Subcutaneous adipose tissue (tissue), 4 donors: ENCODE results near the gene MAGI1. TPM values are rescaled to one million over a fixed set of nuclear protein-coding genes. Genes with fewer than 3 reads are reported as not detected.

ENCODE experiments used
- total RNA-seq, 4 donors: library from RNA; depleted of rRNA; stranded (reverse); fragments of >200 nt; gene quantifications; one replicate each; pipeline ENCODE4 v1.1.0, GENCODE V29; 2016
- TF ChIP-seq, protein P1 (sequence below): fragments of 450-650 bp; IDR thresholded peaks from one replicate; pipeline ENCODE4 v1.5.1; 2016; ENCODE audit warnings: low read depth, mild to moderate bottlenecking, control low read depth, antibody characterized with exemption, moderate library complexity

MAGI1 gene
- total RNA-seq, 4 donors from 2014 or later, result 15.3 to 56.9 (median 35.4) TPM

DNA sequence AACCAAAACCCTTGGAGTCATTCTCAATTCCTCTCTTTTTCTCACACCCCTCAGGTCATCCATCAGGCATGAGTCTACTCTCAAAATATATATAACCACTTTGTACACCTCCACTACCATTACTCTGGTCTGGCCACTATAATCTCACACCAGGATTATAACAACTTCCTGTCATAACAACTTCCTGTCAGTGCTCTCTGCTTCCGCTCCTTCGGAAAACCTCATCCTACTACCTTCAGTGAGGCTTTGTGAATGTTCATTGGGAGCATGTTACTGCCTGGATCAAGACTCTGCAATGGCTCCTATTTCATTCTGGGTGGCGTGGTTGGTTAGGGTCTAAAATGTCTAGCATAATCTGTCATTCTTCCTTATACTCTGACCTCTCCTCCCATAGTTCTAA is 447.4 kb downstream of the MAGI1 start:
- TF ChIP-seq, protein P1, sequence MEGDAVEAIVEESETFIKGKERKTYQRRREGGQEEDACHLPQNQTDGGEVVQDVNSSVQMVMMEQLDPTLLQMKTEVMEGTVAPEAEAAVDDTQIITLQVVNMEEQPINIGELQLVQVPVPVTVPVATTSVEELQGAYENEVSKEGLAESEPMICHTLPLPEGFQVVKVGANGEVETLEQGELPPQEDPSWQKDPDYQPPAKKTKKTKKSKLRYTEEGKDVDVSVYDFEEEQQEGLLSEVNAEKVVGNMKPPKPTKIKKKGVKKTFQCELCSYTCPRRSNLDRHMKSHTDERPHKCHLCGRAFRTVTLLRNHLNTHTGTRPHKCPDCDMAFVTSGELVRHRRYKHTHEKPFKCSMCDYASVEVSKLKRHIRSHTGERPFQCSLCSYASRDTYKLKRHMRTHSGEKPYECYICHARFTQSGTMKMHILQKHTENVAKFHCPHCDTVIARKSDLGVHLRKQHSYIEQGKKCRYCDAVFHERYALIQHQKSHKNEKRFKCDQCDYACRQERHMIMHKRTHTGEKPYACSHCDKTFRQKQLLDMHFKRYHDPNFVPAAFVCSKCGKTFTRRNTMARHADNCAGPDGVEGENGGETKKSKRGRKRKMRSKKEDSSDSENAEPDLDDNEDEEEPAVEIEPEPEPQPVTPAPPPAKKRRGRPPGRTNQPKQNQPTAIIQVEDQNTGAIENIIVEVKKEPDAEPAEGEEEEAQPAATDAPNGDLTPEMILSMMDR, result no peak

DNA sequence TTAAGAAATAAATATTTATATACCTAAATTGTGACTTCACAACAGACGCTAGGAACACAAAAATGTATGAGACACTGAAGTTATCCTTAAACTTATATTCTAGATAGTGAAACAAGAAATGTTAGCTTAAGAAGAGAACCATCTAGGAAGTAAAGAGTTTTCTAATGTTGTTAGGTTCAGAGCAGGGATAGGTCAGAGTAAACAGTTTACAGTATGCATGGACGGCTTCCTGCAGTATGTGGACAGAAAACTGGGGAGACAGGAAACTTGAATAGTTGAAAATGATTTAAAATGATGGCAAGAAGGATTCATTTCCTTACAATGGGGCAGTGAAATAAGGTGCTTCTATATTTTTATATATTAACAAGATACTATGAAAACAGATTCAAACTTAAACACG is 449.8 kb downstream of the MAGI1 start:
- TF ChIP-seq, protein P1, result no peak

DNA sequence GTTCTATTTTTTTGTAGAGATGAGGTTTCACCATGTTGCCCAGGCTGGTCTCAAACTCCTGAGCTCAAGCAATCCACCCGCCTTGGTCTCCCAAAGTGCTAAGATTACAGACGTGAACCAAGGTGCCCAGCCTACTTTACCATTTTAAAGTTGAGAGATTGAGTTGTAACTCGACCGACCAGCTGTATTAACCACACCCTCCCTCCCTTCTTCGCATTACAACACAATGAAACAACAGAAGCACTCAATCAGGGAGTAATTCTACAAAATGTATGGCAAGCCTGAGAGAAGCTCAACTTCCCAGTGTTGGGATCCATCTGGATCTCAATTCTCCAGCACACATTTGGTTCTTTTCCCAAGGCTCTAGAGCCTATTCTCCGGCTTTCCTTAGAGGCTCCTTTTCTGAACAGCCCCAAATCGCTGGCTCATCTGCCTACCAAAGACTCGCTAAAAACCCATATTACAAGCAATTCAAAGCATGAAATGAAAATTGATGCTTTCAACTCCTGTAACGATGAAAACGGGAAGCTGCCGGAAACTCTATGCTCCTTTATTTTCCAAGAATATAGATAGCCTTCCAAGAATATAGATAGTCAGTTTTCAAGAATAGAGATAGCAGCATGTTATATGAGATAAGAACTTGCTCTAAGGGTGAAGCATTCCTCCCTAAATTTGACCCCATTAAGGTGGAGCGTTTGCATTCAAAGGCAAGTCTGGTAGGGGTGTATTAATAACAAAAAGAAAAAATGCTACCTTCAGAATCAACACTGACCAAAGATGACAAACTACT is 450.9 kb downstream of the MAGI1 start:
- TF ChIP-seq, protein P1, result no peak

DNA sequence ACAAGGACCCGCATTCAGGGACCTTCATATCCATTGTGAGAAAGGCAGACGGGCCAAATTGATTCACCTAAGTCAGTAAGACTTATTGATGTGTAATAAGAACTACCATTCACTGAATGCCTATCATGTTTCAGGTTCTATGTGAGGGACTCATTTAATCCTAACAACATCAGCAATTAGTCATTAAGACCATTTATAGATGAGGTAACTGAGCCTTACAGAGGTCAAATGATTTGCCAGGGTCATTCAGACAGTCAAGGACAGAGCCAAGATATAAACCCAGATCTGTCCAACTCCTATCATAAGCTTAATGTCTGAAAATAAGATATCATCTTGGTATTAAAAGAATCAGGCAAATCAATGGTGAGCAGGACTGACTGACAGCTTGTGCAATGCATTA is 453.8 kb downstream of the MAGI1 start:
- TF ChIP-seq, protein P1, result no peak

DNA sequence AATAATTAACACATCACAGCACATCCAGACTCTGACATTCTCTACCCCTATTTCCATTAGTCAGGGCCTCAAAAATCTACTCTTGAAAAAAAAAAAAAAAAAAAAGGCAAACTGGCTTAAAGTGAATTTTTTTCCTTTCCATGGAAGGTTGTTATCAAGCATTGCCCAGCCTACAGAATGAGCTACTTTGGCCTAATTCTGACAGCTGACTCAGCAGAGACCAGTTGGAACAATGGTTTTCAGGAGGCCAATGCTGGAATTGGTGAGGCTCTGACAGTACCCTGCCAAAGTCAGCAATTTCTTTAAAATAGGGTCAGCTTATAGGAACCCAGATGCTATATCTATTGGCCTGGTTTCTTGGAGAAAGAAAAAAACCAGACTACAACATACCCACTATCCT is 454.7 kb downstream of the MAGI1 start:
- TF ChIP-seq, protein P1, result no peak

DNA sequence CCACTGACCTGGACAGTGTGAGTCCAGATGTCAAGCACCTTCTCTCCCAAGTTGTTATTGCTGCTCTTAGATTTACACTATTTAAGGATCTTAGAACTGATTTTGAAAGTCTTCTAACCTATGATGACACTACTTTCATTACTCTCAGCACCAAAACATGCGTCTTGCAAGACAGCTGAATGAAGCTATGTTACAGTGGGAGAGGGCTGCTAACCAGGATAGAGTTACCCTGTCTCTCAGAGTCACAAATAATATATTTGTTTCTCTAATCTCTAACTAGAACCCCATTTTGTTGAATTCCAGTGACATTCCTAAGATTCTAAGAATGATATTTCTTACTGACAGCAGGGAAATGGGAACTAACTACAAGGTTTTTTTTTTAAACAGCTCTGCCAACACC is 455.5 kb downstream of the MAGI1 start:
- TF ChIP-seq, protein P1, result no peak

DNA sequence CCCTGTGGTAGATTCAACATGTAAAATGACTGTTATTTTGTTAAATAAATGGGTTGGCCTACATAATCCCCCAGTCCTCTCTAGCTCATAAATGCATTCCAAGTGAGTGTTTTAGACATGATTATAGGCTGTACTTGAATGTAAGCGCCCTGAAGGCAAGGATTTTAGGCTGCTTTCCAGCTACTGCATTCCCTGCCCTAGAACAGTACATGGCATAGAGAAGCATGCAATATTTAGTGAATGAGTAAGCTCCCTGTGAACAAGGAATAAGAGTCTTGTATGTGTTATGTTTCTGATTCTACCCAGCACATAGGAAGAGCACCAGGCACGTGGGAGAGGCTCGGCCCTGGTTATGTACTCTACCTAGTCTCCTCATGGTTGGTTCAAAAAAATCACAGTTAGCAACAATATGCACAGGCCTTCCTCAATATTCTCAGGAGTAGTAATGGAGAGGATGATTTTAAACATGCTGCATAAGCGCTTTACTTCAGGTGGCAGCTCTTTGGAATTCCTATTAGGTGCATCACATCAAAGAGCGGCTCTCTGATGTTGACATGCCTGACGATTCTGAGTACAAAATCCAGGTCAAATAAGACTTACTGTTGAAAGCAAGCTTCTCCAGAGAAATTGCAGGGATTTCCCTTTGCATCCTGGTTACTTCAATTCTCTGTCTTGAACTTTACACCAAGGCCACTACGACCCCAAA is 456.6 kb downstream of the MAGI1 start:
- TF ChIP-seq, protein P1, result no peak
